Activated CD4-positive, alpha-beta T cell treated with anti-CD3 and anti-CD28 coated beads for 4 hours (primary cell): Measurements from ENCODE around the gene ERP44.
"Not testable (repeated sequence)": the region's sequence is repeated elsewhere in the genome, so short reads cannot be mapped to it uniquely, and the experiment has no call there.

Experiments
- DNase-seq, 2 donors: peaks; one replicate each; pipeline ENCODE4 v3.0.0-alpha.2; 2020

Gene ERP44

GRCh38 chr9:100098887-100099721 is at the start of gene ERP44, which contains the start of gene INVS:
Gene ERP44, minus strand, starts transcription at chr9:100099000. Its CDS starts 160 bp downstream, at chr9:100098840.
Gene INVS, plus strand, starts transcription at chr9:100099243. Its CDS starts 5,279 bp downstream, at chr9:100104522.
- DNase-seq: peak; percentile 95 to 97

GRCh38 chr9:100145976-100146375 is 47.2 kb upstream of the ERP44 start:
- not testable (repeated sequence) for DNase-seq

- not testable (repeated sequence) for DNase-seq
Observed at GRCh38 chr9:100145167-100145934, 46.6 kb upstream of the ERP44 start.

- DNase-seq: not testable (repeated sequence)
Observed at GRCh38 chr9:100141862-100142261, 43.1 kb upstream of the ERP44 start.

GRCh38 chr9:100140303-100140702 is 41.5 kb upstream of the ERP44 start:
- not testable (repeated sequence) for DNase-seq

- not testable (repeated sequence) for DNase-seq
Observed at GRCh38 chr9:100136799-100137198, 38.0 kb upstream of the ERP44 start.

- DNase-seq: no peak
Observed at GRCh38 chr9:100134731-100135130, 35.9 kb upstream of the ERP44 start.

- no peak for DNase-seq
Observed at GRCh38 chr9:100131875-100132430, 33.2 kb upstream of the ERP44 start.

GRCh38 chr9:100131216-100131615 is 32.4 kb upstream of the ERP44 start:
- DNase-seq: no peak

GRCh38 chr9:100129772-100130171 is 31.0 kb upstream of the ERP44 start:
- no peak for DNase-seq

GRCh38 chr9:100126423-100126822 is 27.6 kb upstream of the ERP44 start:
- DNase-seq: no peak

GRCh38 chr9:100125910-100126309 is 27.1 kb upstream of the ERP44 start:
- DNase-seq: no peak

- no peak for DNase-seq
Observed at GRCh38 chr9:100125236-100125635, 26.4 kb upstream of the ERP44 start.

- no peak for DNase-seq
Observed at GRCh38 chr9:100120286-100120685, 21.5 kb upstream of the ERP44 start.

GRCh38 chr9:100117316-100117715 is 18.5 kb upstream of the ERP44 start:
- no peak for DNase-seq

GRCh38 chr9:100112677-100113336 is 14.0 kb upstream of the ERP44 start:
- no peak for DNase-seq

GRCh38 chr9:100111235-100111634 is 12.4 kb upstream of the ERP44 start:
- no peak for DNase-seq

GRCh38 chr9:100108559-100108958 is 9.8 kb upstream of the ERP44 start:
- DNase-seq: no peak

GRCh38 chr9:100106616-100107015 is 7.8 kb upstream of the ERP44 start:
- DNase-seq: no peak

GRCh38 chr9:100105861-100106260 is 7.1 kb upstream of the ERP44 start:
- no peak for DNase-seq

- DNase-seq: no peak
Observed at GRCh38 chr9:100104314-100104713, 5.5 kb upstream of the ERP44 start.

- DNase-seq: no peak
Observed at GRCh38 chr9:100101608-100102007, 2.8 kb upstream of the ERP44 start.

- no peak for DNase-seq
Observed at GRCh38 chr9:100100146-100100667, 1.4 kb upstream of the ERP44 start.
